T-cell (primary cell): ENCODE measurements around the gene TJP1. TPM values are rescaled to one million over a fixed set of nuclear protein-coding genes. Genes with fewer than 3 reads are reported as not detected.
"Not testable (repeated sequence)": the region's sequence is repeated elsewhere in the genome, so short reads cannot be mapped to it uniquely, and the experiment has no call there.

ENCODE experiments used
- ATAC-seq, 4 experiments: fragments of 200-7000 bp in 3 of 4; fragments of 150-1000 bp in 1 of 4; cut with Tn5 transposase; replicated peaks in 1 of 4; 1 replicate in 3 of 4; 2 replicates in 1 of 4; pipeline ENCODE4 v1.10.0; 2021; ENCODE audit warnings: moderate library complexity in 3 of 4, mild to moderate bottlenecking in 2 of 4, moderate number of reproducible peaks in 1 of 4
- CTCF ChIA-PET, 2 donors: fragments of 300-600 bp; sonication (Branson Sonifier 250); formaldehyde crosslinking; loops; one replicate each; lab custom pipeline; 2022; ENCODE audit warnings: antibody characterized with exemption in 2 of 2; lab: Charles Lee
- POLR2A ChIA-PET, 2 donors: fragments of 300-600 bp; sonication (Branson Sonifier 250); formaldehyde crosslinking; loops; one replicate each; lab custom pipeline; 2022; ENCODE audit warnings: antibody characterized with exemption in 2 of 2; lab: Charles Lee
- DNase-seq, 35 experiments: peaks; one replicate each; pipeline versions ENCODE4 v3.0.0 to v3.0.0-alpha.2; 2013 to 2023
- H3K27ac ChIP-seq: one replicate; pipeline ENCODE4 v1.5.1; 2013; ENCODE audit warnings: low read length
- H3K27me3 ChIP-seq, 2 experiments: replicated peaks in 1 of 2; 1 replicate in 1 of 2; 2 replicates in 1 of 2; pipeline versions ENCODE4 v1.6.1 to v1.7.0; 2013; ENCODE audit warnings: low read length in 1 of 2, mixed read lengths in 1 of 2; ENCODE audit not compliant: control insufficient read depth in 2 of 2, insufficient read depth in 2 of 2; ENCODE audit errors: extremely low read depth in 1 of 2
- H3K36me3 ChIP-seq, 2 donors: 1 replicate in 1 of 2; 2 replicates in 1 of 2; pipeline versions ENCODE4 v1.6.1 to v1.7.0; 2013; ENCODE audit warnings: low read length in 1 of 2; ENCODE audit not compliant: control insufficient read depth in 2 of 2, insufficient read depth in 1 of 2; ENCODE audit errors: extremely low read depth in 1 of 2
- H3K4me1 ChIP-seq, 2 experiments: 1 replicate in 1 of 2; 2 replicates in 1 of 2; pipeline versions ENCODE4 v1.6.1 to v1.7.0; 2013; ENCODE audit warnings: low read length in 2 of 2, mixed read lengths in 1 of 2; ENCODE audit not compliant: insufficient read depth in 2 of 2, control insufficient read depth in 1 of 2; ENCODE audit errors: extremely low read depth in 1 of 2
- H3K4me3 ChIP-seq, 2 donors: 1 replicate in 1 of 2; 2 replicates in 1 of 2; pipeline versions ENCODE4 v1.5.1 to v1.7.0; 2013; ENCODE audit warnings: mild to moderate bottlenecking in 2 of 2, low read length in 1 of 2, moderate library complexity in 1 of 2; ENCODE audit not compliant: control insufficient read depth in 1 of 2; ENCODE audit errors: extremely low read depth in 1 of 2
- H3K9me3 ChIP-seq: 2 replicates; pipeline ENCODE4 v1.7.0; 2013
- H3K27ac Mint-ChIP-seq, 2 donors: one replicate each; pipeline ENCODE4 v1.8.0; 2020 to 2021; ENCODE audit warnings: mild to moderate bottlenecking in 2 of 2, mixed read lengths in 2 of 2
- H3K27me3 Mint-ChIP-seq, 2 donors: one replicate each; pipeline ENCODE4 v1.8.0; 2021 to 2022; ENCODE audit warnings: mixed read lengths in 2 of 2
- H3K36me3 Mint-ChIP-seq: one replicate; pipeline ENCODE4 v1.8.0; 2021; ENCODE audit warnings: mixed read lengths
- H3K4me1 Mint-ChIP-seq, 3 donors: one replicate each; pipeline ENCODE4 v1.8.0; 2020 to 2022; ENCODE audit warnings: mixed read lengths in 3 of 3, mild to moderate bottlenecking in 1 of 3
- H3K4me3 Mint-ChIP-seq, 3 donors: one replicate each; pipeline ENCODE4 v1.8.0; 2020 to 2022; ENCODE audit warnings: mild to moderate bottlenecking in 3 of 3, mixed read lengths in 3 of 3, moderate library complexity in 3 of 3
- H3K9me3 Mint-ChIP-seq, 3 donors: one replicate each; pipeline ENCODE4 v1.8.0; 2020 to 2022; ENCODE audit warnings: mixed read lengths in 3 of 3
- WGBS: methylation state at CpG from one replicate; pipeline ENCODE4 v1.1.5; 2013; ENCODE audit warnings: missing lambda C conversion rate; ENCODE audit not compliant: insufficient coverage; 5-methylcytosine and 5-hydroxymethylcytosine counted together
- total RNA-seq, 35 experiments: library from RNA in 6 of 35; stranded (reverse) in 6 of 35; fragments of 120-200 nt in 1 of 35; gene quantifications; one replicate each; pipeline versions ENCODE4 v1.2.1 to v1.2.4 and lab custom pipeline; 2013 to 2026

The TJP1 gene
- total RNA-seq, 5 donors from 2014 or later (not counting 1 experiment from before 2014, with no cell fraction given) = 0.41 to 0.73 (median 0.53) TPM; not detected in 2

- no peaks in the 10 kb centered on the region for H3K9me3 ChIP-seq
- Mint-ChIP-seq H3K27me3 (peaks cover 33 to 34% of the 10 kb centered on the region in 2 donors), H3K36me3 (no peaks in the 10 kb centered on the region), H3K4me1 (no peaks in the 10 kb centered on the region), H3K4me3 (no peak overlapping the region), H3K9me3 (no peaks in the 10 kb centered on the region), H3K27ac (no peak overlapping the region)
- no peaks in the 10 kb centered on the region for H3K4me1 ChIP-seq
- no peak for ATAC-seq
- CTCF ChIA-PET = interaction anchor here in 1 of 2 donors (0.6 kb wide), 1 partner anchor 76 kb away, joined by 6 read pairs; no protein-coding TSS in a partner anchor
- DNase-seq = no peak
- POLR2A ChIA-PET = no interaction called here
- H3K27ac ChIP-seq = no peak overlapping the region
- H3K27me3 ChIP-seq = peaks cover 0 to 25% of the 10 kb centered on the region in 2 experiments
- H3K36me3 ChIP-seq = no peaks in the 10 kb centered on the region
- 67% methylated on average over 1 of the region's 8 CpGs for WGBS
- H3K4me3 ChIP-seq = no peak overlapping the region
Measured at GRCh38 chr15:29676961-29677402, 145.3 kb downstream of the TJP1 start.

GRCh38 chr15:29676374-29676960 lies 145.8 kb downstream of the TJP1 start:
- H3K4me1 ChIP-seq, ATAC-seq, H3K4me3 ChIP-seq, H3K36me3 Mint-ChIP-seq, H3K27ac ChIP-seq, POLR2A ChIA-PET, DNase-seq, CTCF ChIA-PET, H3K9me3 ChIP-seq, H3K4me3 Mint-ChIP-seq, H3K9me3 Mint-ChIP-seq, H3K36me3 ChIP-seq, H3K27ac Mint-ChIP-seq, H3K4me1 Mint-ChIP-seq: not testable (repeated sequence)
- WGBS = 90% methylated on average over 2 of the region's 13 CpGs
- peaks cover 33 to 34% of the 10 kb centered on the region in 2 donors for H3K27me3 Mint-ChIP-seq
- peaks cover 0 to 25% of the 10 kb centered on the region in 2 experiments for H3K27me3 ChIP-seq

- Mint-ChIP-seq H3K9me3 (no peaks in the 10 kb centered on the region), H3K27ac (no peak overlapping the region), H3K4me3 (no peak overlapping the region), H3K27me3 (peaks cover 33 to 38% of the 10 kb centered on the region in 2 donors), H3K36me3 (no peaks in the 10 kb centered on the region), H3K4me1 (no peaks in the 10 kb centered on the region)
- Histone ChIP-seq H3K36me3 (no peaks in the 10 kb centered on the region), H3K4me3 (no peak overlapping the region), H3K27me3 (peaks cover 0 to 28% of the 10 kb centered on the region in 2 experiments), H3K4me1 (no peaks in the 10 kb centered on the region), H3K27ac (no peak overlapping the region), H3K9me3 (no peaks in the 10 kb centered on the region)
- ChIA-PET POLR2A (no interaction called here), CTCF (no interaction called here)
- WGBS = 44% methylated on average over 22 of the region's 29 CpGs
- ATAC-seq (no peak), DNase-seq (no peak)
Measured at GRCh38 chr15:29675791-29676301, 146.4 kb downstream of the TJP1 start.

GRCh38 chr15:29674661-29675533 lies 147.4 kb downstream of the TJP1 start:
- ATAC-seq (no peak), DNase-seq (no peak)
- Mint-ChIP-seq H3K36me3 (no peaks in the 10 kb centered on the region), H3K27me3 (peaks cover 35 to 40% of the 10 kb centered on the region in 2 donors), H3K27ac (no peak overlapping the region), H3K9me3 (no peaks in the 10 kb centered on the region), H3K4me1 (no peaks in the 10 kb centered on the region), H3K4me3 (no peak overlapping the region)
- Histone ChIP-seq H3K27ac (no peak overlapping the region), H3K4me3 (no peak overlapping the region), H3K9me3 (no peaks in the 10 kb centered on the region), H3K27me3 (peaks cover 0 to 32% of the 10 kb centered on the region in 2 experiments), H3K4me1 (no peaks in the 10 kb centered on the region), H3K36me3 (no peaks in the 10 kb centered on the region)
- 5% methylated on average over 66 of the region's 74 CpGs for WGBS
- ChIA-PET CTCF (no interaction called here), POLR2A (no interaction called here)

GRCh38 chr15:29672923-29673809 lies 149.1 kb downstream of the TJP1 start:
- H3K36me3 Mint-ChIP-seq = no peaks in the 10 kb centered on the region
- H3K27me3 ChIP-seq = peaks cover 0 to 26% of the 10 kb centered on the region in 2 experiments
- DNase-seq (no peak), ATAC-seq (no peak)
- H3K9me3 ChIP-seq = no peaks in the 10 kb centered on the region
- no peaks in the 10 kb centered on the region for H3K4me1 Mint-ChIP-seq
- no peak overlapping the region for H3K4me3 ChIP-seq
- H3K4me3 Mint-ChIP-seq = no peak overlapping the region
- CTCF ChIA-PET = no interaction called here
- POLR2A ChIA-PET = no interaction called here
- no peaks in the 10 kb centered on the region for H3K4me1 ChIP-seq
- no peak overlapping the region for H3K27ac Mint-ChIP-seq
- 71% methylated on average over 4 of the region's 11 CpGs for WGBS
- no peaks in the 10 kb centered on the region for H3K9me3 Mint-ChIP-seq
- H3K36me3 ChIP-seq = no peaks in the 10 kb centered on the region
- H3K27ac ChIP-seq = no peak overlapping the region
- peaks cover 37 to 40% of the 10 kb centered on the region in 2 donors for H3K27me3 Mint-ChIP-seq

- no peaks in the 10 kb centered on the region for H3K36me3 ChIP-seq
- H3K27ac ChIP-seq = no peak overlapping the region
- H3K27me3 Mint-ChIP-seq = peaks cover 33 to 36% of the 10 kb centered on the region in 2 donors
- H3K36me3 Mint-ChIP-seq = no peaks in the 10 kb centered on the region
- ATAC-seq (no peak), DNase-seq (no peak)
- POLR2A ChIA-PET = no interaction called here
- H3K4me1 Mint-ChIP-seq = no peaks in the 10 kb centered on the region
- H3K4me3 ChIP-seq = no peak overlapping the region
- no peaks in the 10 kb centered on the region for H3K9me3 ChIP-seq
- H3K27ac Mint-ChIP-seq = no peak overlapping the region
- CTCF ChIA-PET = no interaction called here
- no peak overlapping the region for H3K4me3 Mint-ChIP-seq
- WGBS = 100% methylated on average over 1 of the region's 5 CpGs
- H3K27me3 ChIP-seq = peaks cover 0 to 19% of the 10 kb centered on the region in 2 experiments
- H3K4me1 ChIP-seq = no peaks in the 10 kb centered on the region
- no peaks in the 10 kb centered on the region for H3K9me3 Mint-ChIP-seq
Measured at GRCh38 chr15:29672446-29672845, 149.8 kb downstream of the TJP1 start.
